Stimulated activated CD8-positive, alpha-beta memory T cell treated with anti-CD3 and anti-CD28 coated beads, Interleukin-2, amount 100 ng/mL, for 48 hours (primary cell): ENCODE data around the gene RGS21.

Experiments
- DNase-seq, 2 donors: peaks; one replicate each; pipeline ENCODE4 v3.0.0-alpha.2; 2020; ENCODE audit warnings: low read depth in 2 of 2

The RGS21 gene

DNA sequence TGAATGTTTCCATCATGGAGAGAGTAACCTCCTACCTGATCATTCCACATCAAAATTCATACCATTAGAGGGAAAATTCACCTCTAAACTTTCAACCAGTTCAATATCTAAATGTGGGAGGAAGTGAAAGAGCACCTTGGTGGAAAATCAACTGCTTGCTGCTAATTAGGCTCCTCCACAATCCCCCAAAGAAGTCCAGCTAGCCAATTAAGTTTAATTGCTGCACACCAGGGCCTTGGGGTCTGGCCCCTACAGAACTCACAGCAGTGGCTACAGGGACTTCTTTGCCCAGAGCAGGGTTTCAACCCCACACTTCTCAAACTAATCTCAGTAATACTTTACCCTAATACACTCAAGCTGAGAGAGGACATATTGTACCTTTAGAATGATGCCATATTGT is 62.1 kb downstream of the RGS21 start:
- no peak for DNase-seq

DNA sequence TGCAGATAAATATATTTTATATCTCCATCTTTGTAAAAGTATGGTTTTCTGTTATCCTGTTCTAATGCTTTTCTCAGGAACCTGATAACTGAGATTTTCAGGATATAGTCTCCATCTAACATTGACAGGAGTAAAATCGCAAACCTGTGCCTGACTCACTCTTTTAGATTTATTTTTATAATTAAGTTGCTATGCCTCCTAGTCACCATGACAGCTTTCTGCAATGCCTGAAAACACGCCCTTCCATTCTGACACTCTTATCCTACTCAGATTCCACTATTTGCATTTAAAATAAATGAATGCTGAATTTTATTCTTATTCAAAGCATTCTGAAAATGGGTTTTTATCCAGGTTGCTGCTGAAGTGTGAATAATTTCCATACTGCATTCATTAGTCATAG is 62.8 kb downstream of the RGS21 start:
- DNase-seq, result no peak

DNA sequence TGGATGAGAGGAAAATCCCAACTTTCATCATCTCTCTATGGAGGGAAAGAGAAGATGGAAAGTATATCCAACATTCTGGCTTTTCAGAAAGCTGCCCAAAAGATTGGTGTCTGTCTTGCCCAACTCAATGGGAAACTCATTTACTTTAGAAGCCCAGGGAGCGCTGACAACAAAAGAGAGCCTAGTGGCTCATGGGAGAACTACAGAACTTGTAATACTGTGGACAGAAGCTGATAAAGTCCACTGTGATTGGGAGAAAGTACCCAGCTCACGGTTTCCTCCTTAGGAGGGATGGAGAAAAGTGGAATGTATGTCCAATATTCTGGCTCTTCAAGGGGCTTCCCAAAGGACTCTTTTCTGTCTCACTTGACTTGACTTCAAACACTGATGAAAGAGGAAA is 66.0 kb downstream of the RGS21 start:
- DNase-seq, result no peak

DNA sequence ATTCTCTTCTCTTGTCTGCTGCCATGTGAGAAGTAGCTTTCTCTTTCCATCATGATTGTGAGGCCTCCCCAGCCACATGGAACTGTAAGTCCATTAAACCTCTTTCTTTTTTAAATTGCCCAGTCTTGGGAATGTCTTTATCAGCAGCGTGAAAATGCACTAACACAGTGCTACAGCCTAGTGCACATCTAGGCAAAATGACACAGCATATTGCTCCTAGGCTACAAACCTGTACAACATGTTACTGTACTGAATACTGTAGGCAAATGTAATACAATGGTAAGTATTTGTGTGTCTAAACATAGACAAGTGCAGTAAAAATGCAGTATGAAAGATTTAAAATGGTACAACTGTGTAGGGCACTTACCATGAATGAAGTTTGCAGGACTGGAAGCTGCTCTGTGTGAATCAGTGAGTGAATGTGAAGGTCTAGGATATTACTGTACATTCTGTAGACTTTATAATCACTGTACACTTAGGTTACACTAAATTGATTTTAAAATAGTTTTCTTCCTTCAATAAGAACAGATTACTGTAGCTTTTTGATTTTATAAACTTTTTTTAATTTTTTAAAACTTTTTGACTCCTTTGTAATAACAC is 69.4 kb downstream of the RGS21 start:
- DNase-seq, result no peak

DNA sequence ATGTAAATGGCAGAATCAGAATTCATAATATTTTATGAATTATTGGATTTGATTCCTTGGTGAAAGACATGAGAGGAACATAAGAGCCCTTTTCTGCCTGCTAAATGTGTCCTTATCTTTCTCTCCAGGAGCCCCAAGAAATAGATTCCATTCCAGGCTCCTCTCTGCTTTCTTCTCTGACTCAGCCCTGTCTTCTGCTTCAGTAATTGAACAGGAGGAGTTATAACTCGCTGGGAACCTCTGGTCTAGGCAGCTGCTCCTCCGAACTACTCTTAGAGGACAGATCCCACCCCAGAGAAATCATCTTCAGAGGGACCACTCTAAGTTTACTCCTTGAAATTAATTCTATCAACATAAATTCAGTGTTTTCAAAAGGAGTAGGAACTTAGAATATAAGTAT is 78.4 kb downstream of the RGS21 start:
- DNase-seq, result no peak

DNA sequence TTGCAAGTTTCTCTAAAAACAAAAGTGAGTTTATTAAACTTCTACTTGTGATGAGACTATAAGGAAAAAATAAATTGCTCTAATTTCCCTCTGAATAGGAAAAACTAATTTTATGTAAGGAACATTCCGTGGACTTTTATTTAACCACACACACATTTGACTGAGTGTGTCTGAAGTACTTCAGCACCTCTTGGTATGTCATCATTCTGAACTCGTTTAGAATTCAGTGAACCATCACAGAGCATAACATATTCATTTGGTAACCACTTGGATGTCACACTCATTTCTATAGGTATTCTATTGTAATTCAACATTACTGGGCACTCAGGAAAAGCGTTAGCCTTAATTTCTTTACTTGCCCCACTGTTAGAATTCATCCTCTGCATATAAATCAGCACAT is 79.1 kb downstream of the RGS21 start:
- DNase-seq, result no peak

DNA sequence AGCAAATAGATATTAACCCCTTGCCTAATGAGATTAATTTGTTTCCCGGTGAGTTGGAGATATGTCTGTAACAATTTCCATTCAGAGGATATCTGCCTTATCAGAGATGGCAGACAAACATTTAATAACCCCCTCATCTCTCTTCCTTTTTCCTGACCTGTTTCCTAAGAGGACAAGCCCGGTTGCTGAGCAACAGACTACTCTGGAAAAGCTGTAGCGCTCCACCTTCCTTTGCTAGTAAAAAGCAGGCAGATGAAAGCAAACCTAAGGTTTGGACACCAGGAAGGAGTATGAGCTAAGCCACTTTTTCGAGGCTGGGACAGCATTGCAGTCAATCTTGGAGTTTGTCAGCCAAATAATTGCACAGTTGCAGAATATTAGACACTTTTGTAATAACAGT is 82.4 kb downstream of the RGS21 start:
- DNase-seq, result no peak

DNA sequence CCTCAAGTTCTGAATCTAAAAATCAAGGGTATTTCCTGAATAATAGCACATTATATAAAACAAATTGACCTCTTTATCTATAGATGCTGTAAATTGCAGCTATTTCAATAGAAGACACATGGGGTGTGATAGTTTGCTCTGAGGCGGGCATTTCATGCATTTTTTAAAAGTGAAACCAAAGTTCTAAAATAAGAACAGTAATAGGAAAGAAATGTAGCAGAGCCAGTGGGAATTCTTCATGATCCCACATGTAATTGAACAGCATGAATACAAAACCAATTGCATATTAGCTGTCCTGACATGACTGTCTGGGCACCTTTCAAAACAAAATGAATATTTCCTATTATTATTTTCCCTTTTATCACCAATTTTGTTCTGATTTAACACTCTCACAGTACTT is 85.0 kb downstream of the RGS21 start:
- no peak for DNase-seq

DNA sequence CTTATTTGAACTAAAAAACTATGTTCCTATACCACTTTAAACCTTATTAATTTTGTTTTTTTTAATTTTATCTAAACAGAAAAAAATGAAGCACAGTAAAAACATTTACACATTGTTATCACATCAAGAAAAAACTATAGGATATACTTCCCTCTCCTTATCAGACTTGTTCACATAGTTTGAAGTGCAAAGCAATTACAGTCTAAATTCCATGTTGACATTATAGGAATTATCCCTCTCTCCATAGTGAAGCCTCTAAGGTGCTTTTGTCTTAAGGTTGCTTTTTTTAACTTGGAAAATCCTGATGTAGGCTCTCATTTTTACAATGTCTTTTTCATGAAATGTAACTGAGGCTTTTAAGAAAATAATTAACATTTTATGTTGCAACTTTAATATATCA is 85.8 kb downstream of the RGS21 start:
- no peak for DNase-seq

DNA sequence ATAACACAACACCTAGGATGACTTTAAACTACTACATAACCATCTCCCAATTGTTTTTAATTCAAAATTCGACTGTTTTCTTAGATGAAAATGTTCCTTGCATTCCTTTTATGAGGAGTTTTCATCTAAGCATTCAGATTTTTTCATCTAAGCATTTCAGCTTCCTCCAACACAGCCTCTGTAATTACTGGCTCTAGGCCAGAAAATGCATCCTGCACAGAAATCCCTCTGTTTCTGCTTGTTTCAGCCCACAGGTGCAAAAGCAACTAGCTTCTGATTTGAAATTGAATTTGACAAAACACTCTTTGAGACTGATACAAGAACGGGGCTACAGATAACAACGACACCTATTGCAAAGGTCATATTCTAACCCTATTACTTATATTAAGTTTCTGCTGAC is 90.4 kb downstream of the RGS21 start:
- no peak for DNase-seq
